CD4-positive, alpha-beta T cell (primary cell): ENCODE measurements around the gene TRIM67. TPM values are rescaled to one million over a fixed set of nuclear protein-coding genes. Genes with fewer than 3 reads are reported as not detected.

Experiments used
- ATAC-seq: fragments of 200-7000 bp; cut with Tn5 transposase; one replicate; pipeline ENCODE4 v1.10.0; 2022; ENCODE audit warnings: mild to moderate bottlenecking; ENCODE audit not compliant: poor library complexity
- CTCF ChIA-PET: fragments of 350-600 bp; sonication (Branson Sonifier 250); formaldehyde crosslinking; loops from one replicate; lab custom pipeline; 2021; ENCODE audit warnings: antibody characterized with exemption, inconsistent platforms; lab: Charles Lee
- POLR2A ChIA-PET: fragments of 350-600 bp; sonication (Branson Sonifier 250); formaldehyde crosslinking; loops from one replicate; lab custom pipeline; 2021; ENCODE audit warnings: antibody characterized with exemption, inconsistent platforms; lab: Charles Lee
- DNase-seq, 14 experiments: peaks; one replicate each; pipeline ENCODE4 v3.0.0-alpha.2; 2013 to 2020; ENCODE audit warnings: mixed read lengths in 2 of 14
- H3K27ac ChIP-seq, 2 donors: one replicate each; pipeline versions ENCODE4 v1.5.1 to v1.7.0; 2013; ENCODE audit warnings: low read length in 2 of 2, low read depth in 1 of 2, mild to moderate bottlenecking in 1 of 2
- H3K27me3 ChIP-seq, 2 experiments: 1 replicate in 1 of 2; 2 replicates in 1 of 2; pipeline versions ENCODE4 v1.6.1 to v1.7.0; 2013; ENCODE audit warnings: low read length in 2 of 2, control low read depth in 1 of 2, mild to moderate bottlenecking in 1 of 2, moderate library complexity in 1 of 2; ENCODE audit not compliant: insufficient read depth in 2 of 2, control insufficient read depth in 1 of 2
- H3K36me3 ChIP-seq: one replicate; pipeline ENCODE4 v1.6.1; 2013; ENCODE audit warnings: low read length, control low read depth; ENCODE audit not compliant: insufficient read depth
- H3K4me1 ChIP-seq: one replicate; pipeline ENCODE4 v1.6.1; 2013; ENCODE audit warnings: low read length, control low read depth; ENCODE audit not compliant: insufficient read depth
- H3K4me3 ChIP-seq: one replicate; pipeline ENCODE4 v1.5.1; 2013; ENCODE audit warnings: mild to moderate bottlenecking, low read length, moderate library complexity
- H3K9me3 ChIP-seq, 2 experiments: 1 replicate in 1 of 2; 2 replicates in 1 of 2; pipeline versions ENCODE4 v1.6.1 to v1.7.0; 2013; ENCODE audit warnings: low read length in 2 of 2, mild to moderate bottlenecking in 2 of 2, control low read depth in 1 of 2, moderate library complexity in 1 of 2; ENCODE audit not compliant: control insufficient read depth in 1 of 2, insufficient read depth in 1 of 2
- H3K27ac Mint-ChIP-seq: one replicate; pipeline ENCODE4 v1.8.0; 2020; ENCODE audit warnings: mixed read lengths
- H3K27me3 Mint-ChIP-seq: one replicate; pipeline ENCODE4 v1.8.0; 2021; ENCODE audit warnings: mixed read lengths
- H3K36me3 Mint-ChIP-seq: one replicate; pipeline ENCODE4 v1.8.0; 2021; ENCODE audit warnings: low read depth, mixed read lengths
- H3K4me1 Mint-ChIP-seq: one replicate; pipeline ENCODE4 v1.8.0; 2021; ENCODE audit warnings: low read depth, mixed read lengths
- H3K4me3 Mint-ChIP-seq: one replicate; pipeline ENCODE4 v1.8.0; 2020; ENCODE audit warnings: mild to moderate bottlenecking, mixed read lengths
- H3K9me3 Mint-ChIP-seq: one replicate; pipeline ENCODE4 v1.8.0; 2020; ENCODE audit warnings: mixed read lengths
- intact Hi-C, 2 experiments: fragments of 100-400 bp; cut with DNase I in 1 of 2; cut with micrococcal nuclease in 1 of 2; formaldehyde crosslinking; loops; one replicate each; pipeline versions ENCODE4 v1.15.1 to v1.9.0; 2023 to 2025; cut with DNase I, micrococcal nuclease
- total RNA-seq, 174 experiments: library from RNA in 2 of 174; stranded (reverse) in 2 of 174; gene quantifications; one replicate each; pipeline ENCODE4 v1.2.3 and lab custom pipeline; 2021 to 2026
- TF ChIP-seq, protein P1 (sequence below): fragments of 200-600 bp; IDR thresholded peaks from one replicate; pipeline ENCODE4 v1.8.0; 2022; ENCODE audit warnings: antibody characterized with exemption, mild to moderate bottlenecking

TRIM67 gene
- total RNA-seq, 2 experiments from 2014 or later: not detected

DNA sequence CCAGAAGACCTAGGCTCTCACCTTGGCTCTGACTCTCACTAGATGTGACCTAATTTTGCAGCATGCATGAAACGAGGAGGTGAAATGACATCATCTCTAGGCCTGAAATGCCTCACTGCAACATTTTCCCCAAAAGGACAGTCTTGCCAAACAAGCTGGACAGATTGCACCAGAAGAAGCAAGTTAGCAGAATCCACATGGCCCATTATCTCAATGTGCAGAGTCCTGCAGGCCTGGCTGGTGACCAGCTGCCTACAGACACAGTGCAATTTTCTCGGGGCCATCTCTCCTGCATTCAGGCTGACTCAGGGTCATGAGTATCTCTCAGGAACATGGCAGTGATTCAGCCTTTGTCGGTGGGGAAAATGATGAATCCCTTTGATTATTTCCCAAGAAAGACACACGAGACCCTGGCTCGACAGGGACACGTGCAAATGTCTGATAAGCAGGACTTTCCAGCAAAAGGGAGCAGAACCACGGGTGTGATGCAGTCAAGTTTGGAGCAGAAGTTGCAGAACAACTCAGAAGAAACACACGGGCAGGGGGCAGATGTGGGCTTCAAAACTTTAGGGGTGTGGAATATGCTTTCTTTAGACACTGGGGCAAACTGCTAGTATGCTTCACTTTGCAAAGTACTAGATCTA lies 38.7 kb downstream of the TRIM67 start:
- DNase-seq (no peak), ATAC-seq (no peak)
- Mint-ChIP-seq H3K4me1 (peaks cover 8% of the 10 kb centered on the region), H3K36me3 (no peaks in the 10 kb centered on the region), H3K9me3 (no peaks in the 10 kb centered on the region), H3K27me3 (peaks cover 6% of the 10 kb centered on the region), H3K4me3 (no peak overlapping the region), H3K27ac (no peak overlapping the region)
- ChIA-PET POLR2A (no interaction called here), CTCF (no interaction called here)
- intact Hi-C loops: no loop called here
- Histone ChIP-seq H3K27ac (no peak overlapping the region), H3K9me3 (no peaks in the 10 kb centered on the region), H3K36me3 (no peaks in the 10 kb centered on the region), H3K4me3 (no peak overlapping the region), H3K27me3 (no peaks in the 10 kb centered on the region), H3K4me1 (peaks cover 10% of the 10 kb centered on the region)
- TF ChIP-seq, protein P1, sequence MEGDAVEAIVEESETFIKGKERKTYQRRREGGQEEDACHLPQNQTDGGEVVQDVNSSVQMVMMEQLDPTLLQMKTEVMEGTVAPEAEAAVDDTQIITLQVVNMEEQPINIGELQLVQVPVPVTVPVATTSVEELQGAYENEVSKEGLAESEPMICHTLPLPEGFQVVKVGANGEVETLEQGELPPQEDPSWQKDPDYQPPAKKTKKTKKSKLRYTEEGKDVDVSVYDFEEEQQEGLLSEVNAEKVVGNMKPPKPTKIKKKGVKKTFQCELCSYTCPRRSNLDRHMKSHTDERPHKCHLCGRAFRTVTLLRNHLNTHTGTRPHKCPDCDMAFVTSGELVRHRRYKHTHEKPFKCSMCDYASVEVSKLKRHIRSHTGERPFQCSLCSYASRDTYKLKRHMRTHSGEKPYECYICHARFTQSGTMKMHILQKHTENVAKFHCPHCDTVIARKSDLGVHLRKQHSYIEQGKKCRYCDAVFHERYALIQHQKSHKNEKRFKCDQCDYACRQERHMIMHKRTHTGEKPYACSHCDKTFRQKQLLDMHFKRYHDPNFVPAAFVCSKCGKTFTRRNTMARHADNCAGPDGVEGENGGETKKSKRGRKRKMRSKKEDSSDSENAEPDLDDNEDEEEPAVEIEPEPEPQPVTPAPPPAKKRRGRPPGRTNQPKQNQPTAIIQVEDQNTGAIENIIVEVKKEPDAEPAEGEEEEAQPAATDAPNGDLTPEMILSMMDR: no peak

DNA sequence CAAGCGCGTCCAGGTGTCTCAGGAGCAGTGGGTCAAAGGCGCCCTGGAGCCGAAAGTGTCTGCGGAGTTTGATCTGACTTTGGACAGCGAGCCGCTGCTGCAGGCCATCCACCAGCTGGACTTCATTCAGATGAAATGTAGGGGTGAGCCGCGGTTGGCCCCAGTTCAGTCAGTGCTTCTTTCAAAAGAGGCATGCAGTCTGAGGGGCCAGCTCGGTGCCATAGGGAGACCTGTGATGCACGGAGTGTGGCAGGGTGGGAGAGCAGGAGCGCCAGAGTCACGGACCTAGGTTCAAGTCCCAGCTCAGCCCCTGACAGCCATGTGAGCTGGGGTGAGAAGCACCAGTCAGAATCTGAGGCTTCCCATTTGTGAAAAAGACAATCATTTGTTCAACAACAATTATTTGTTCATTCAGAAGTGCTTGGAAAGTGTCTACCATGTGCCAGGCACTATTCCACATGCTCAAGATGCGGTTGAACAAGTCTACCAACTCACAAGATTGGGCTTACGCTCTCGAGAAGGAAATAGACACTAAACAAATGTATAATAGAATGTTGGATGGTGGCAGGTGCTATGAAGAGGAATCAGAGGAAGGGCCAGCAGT lies 39.6 kb downstream of the TRIM67 start:
- Mint-ChIP-seq H3K27me3 (peaks cover 6% of the 10 kb centered on the region), H3K36me3 (no peaks in the 10 kb centered on the region), H3K4me3 (no peak overlapping the region), H3K9me3 (no peaks in the 10 kb centered on the region), H3K4me1 (peaks cover 8% of the 10 kb centered on the region), H3K27ac (no peak overlapping the region)
- no peaks in the 10 kb centered on the region for H3K9me3 ChIP-seq
- intact Hi-C loops: no loop called here
- ChIA-PET CTCF (no interaction called here), POLR2A (no interaction called here)
- no peak overlapping the region for H3K4me3 ChIP-seq
- DNase-seq: no peak
- peaks cover 10% of the 10 kb centered on the region for H3K4me1 ChIP-seq
- H3K36me3 ChIP-seq: no peaks in the 10 kb centered on the region
- TF ChIP-seq, protein P1: no peak
- no peaks in the 10 kb centered on the region for H3K27me3 ChIP-seq
- ATAC-seq: no peak
- H3K27ac ChIP-seq: no peak overlapping the region

DNA sequence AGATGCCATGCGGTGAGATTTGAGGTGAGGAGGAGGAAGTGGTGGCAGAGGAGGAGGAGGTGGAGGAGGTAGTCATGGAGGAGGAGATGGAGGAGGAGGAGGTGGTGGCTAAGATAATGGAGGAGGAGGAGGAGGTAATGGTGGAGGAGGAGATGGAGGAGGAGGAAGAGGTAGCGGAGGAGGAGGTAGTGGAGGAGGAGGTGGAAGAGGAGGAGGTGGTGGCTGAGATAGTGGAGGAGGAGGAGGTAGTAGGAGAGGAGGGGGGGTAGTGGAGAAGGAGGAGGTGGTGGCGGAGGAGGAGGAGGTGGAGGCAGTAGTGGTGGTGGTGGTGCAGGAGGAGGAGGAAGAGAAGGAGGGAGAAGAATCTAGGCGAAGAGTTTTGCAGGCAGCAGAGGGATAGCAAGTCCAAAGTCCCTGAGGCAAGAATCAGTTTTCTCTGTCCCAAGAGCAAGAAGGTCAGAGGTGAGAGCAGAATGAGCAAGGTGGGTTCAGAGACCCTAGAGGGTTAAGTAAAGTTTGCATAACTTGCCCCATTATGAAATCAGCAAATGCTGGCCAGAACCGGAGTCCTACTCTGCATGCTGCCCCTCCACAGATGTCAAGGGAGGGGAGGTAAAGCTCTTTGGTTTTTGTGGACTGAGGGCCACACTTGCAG lies 40.2 kb downstream of the TRIM67 start:
- Histone ChIP-seq H3K27me3 (no peaks in the 10 kb centered on the region), H3K27ac (no peak overlapping the region), H3K4me1 (peaks cover 10% of the 10 kb centered on the region), H3K36me3 (no peaks in the 10 kb centered on the region), H3K4me3 (no peak overlapping the region), H3K9me3 (no peaks in the 10 kb centered on the region)
- H3K4me1 Mint-ChIP-seq: peaks cover 8% of the 10 kb centered on the region
- no peak for DNase-seq
- H3K27ac Mint-ChIP-seq: no peak overlapping the region
- CTCF ChIA-PET: no interaction called here
- no peak overlapping the region for H3K4me3 Mint-ChIP-seq
- intact Hi-C loops: no loop called here
- no peaks in the 10 kb centered on the region for H3K9me3 Mint-ChIP-seq
- peaks cover 6% of the 10 kb centered on the region for H3K27me3 Mint-ChIP-seq
- TF ChIP-seq, protein P1: no peak
- no peaks in the 10 kb centered on the region for H3K36me3 Mint-ChIP-seq
- no peak for ATAC-seq
- POLR2A ChIA-PET: no interaction called here
